Endothelial cell of umbilical vein (primary cell): Measurements from ENCODE around the gene OSBPL10. TPM values are rescaled to one million over a fixed set of nuclear protein-coding genes. Genes with fewer than 3 reads are reported as not detected.
A peak's percentile ranks its signal among the peaks of the same experiment; 100 is the strongest.

Experiments
- BruUV-seq: library from RNA; stranded (reverse); fragments of 400-500 nt; replicated peaks from 2 replicates; lab custom pipeline; 2021; lab: Mats Ljungman, UMichigan
- CTCF ChIA-PET: fragments of 300-600, 350-600 bp; sonication (Branson Sonifier 250); formaldehyde crosslinking; loops from one replicate; lab custom pipeline; 2021; ENCODE audit warnings: antibody characterized with exemption, inconsistent platforms; lab: Charles Lee
- POLR2A ChIA-PET: fragments of 300-600, 350-600 bp; sonication (Branson Sonifier 250); formaldehyde crosslinking; loops from one replicate; lab custom pipeline; 2021; ENCODE audit warnings: antibody characterized with exemption, inconsistent platforms; lab: Charles Lee
- DNase-seq: peaks from one replicate; pipeline ENCODE4 v3.0.0-alpha.2; 2011; ENCODE audit warnings: low read depth, low spot score
- FAIRE-seq: peaks from 2 replicates; lab custom pipeline; 2011; peaks lifted over from hg19 to GRCh38; lab: Jason Lieb, UNC
- H2AFZ ChIP-seq: 2 replicates; pipeline ENCODE4 v1.6.0; 2012; ENCODE audit warnings: low read depth, low read length, control low read depth, inconsistent platforms
- H3K27ac ChIP-seq: 2 replicates; pipeline ENCODE4 v1.5.1; 2011; ENCODE audit warnings: low read depth, mild to moderate bottlenecking, control low read depth, low read length, moderate library complexity; ENCODE audit not compliant: insufficient read depth
- H3K27me3 ChIP-seq, 2 experiments: 2 replicates each; pipeline versions ENCODE4 v1.6.0 to v1.6.1; 2011; ENCODE audit warnings: low read length in 2 of 2, mixed read lengths in 1 of 2; ENCODE audit not compliant: control insufficient read depth in 2 of 2, insufficient read depth in 2 of 2
- H3K36me3 ChIP-seq, 2 experiments: 2 replicates in 1 of 2; 3 replicates in 1 of 2; pipeline ENCODE4 v1.5.1; 2011; ENCODE audit warnings: low read length in 2 of 2, mild to moderate bottlenecking in 1 of 2, moderate library complexity in 1 of 2; ENCODE audit not compliant: control insufficient read depth in 2 of 2, insufficient read depth in 2 of 2; ENCODE audit errors: extremely low read depth in 1 of 2
- H3K4me1 ChIP-seq: 3 replicates; pipeline ENCODE4 v1.5.1; 2011; ENCODE audit warnings: mild to moderate bottlenecking, low read length; ENCODE audit not compliant: control insufficient read depth, insufficient read depth; ENCODE audit errors: extremely low read depth
- H3K4me2 ChIP-seq: 2 replicates; pipeline ENCODE4 v1.6.1; 2011; ENCODE audit warnings: low read length, control low read depth, mixed read lengths; ENCODE audit not compliant: insufficient read depth
- H3K4me3 ChIP-seq, 3 experiments: fragments of 200-600 bp in 1 of 3; sonication (generic), shearing (Covaris generic) in 1 of 3; replicated peaks in 1 of 3; 2 replicates each; pipeline ENCODE4 v1.5.1; 2011 to 2016; ENCODE audit warnings: control low read depth in 3 of 3, low read length in 3 of 3, mild to moderate bottlenecking in 2 of 3, inconsistent platforms in 1 of 3, low read depth in 1 of 3, moderate library complexity in 1 of 3; ENCODE audit not compliant: insufficient read depth in 1 of 3
- H3K79me2 ChIP-seq: 2 replicates; pipeline ENCODE4 v1.6.0; 2012; ENCODE audit warnings: low read length, inconsistent platforms; ENCODE audit not compliant: control insufficient read depth, insufficient read depth
- H3K9ac ChIP-seq: replicated peaks from 2 replicates; pipeline ENCODE3; 2011; ENCODE audit warnings: low read length, control low read depth; ENCODE audit not compliant: insufficient read depth; ENCODE audit errors: extremely low read depth
- H3K9me1 ChIP-seq: replicated peaks from 3 replicates; pipeline ENCODE4 v1.6.0; 2011; ENCODE audit warnings: mild to moderate bottlenecking, low read length; ENCODE audit not compliant: control insufficient read depth, insufficient read depth; ENCODE audit errors: extremely low read depth
- H3K9me3 ChIP-seq: replicated peaks from 2 replicates; pipeline ENCODE4 v1.5.1; 2012; ENCODE audit warnings: low read length, inconsistent platforms; ENCODE audit not compliant: control insufficient read depth, insufficient read depth
- H4K20me1 ChIP-seq: replicated peaks from 2 replicates; pipeline ENCODE3; 2011; ENCODE audit warnings: mild to moderate bottlenecking, low read length; ENCODE audit not compliant: control insufficient read depth, insufficient read depth; ENCODE audit errors: extremely low read depth
- FOS ChIP-seq: IDR thresholded peaks from 2 replicates; pipeline ENCODE4 v1.6.1; 2011; ENCODE audit warnings: mild to moderate bottlenecking, low read length, moderate library complexity, borderline replicate concordance; ENCODE audit not compliant: insufficient read depth
- JUN ChIP-seq: IDR thresholded peaks from 2 replicates; pipeline ENCODE4 v1.6.1; 2011; ENCODE audit warnings: borderline replicate concordance, low read depth; ENCODE audit not compliant: insufficient read length, insufficient read depth
- POLR2A ChIP-seq: IDR thresholded peaks from 2 replicates; pipeline ENCODE4 v1.6.1; 2012; ENCODE audit warnings: low read depth, mild to moderate bottlenecking, control low read depth, low read length
- dilution Hi-C: fragments of 300-500 bp; cut with MboI; formaldehyde crosslinking; loops from one replicate; pipeline ENCODE4 v1.15.0; 2019; ENCODE audit warnings: low sequenced_read_pairs; ENCODE audit not compliant: extremely low pct_ligation_motif_present
- intact Hi-C: fragments of 100-400 bp; cut with micrococcal nuclease; formaldehyde crosslinking; loops from one replicate; pipeline ENCODE4 v1.10.0; 2022
- polyA plus RNA-seq, 4 experiments: library from polyadenylated mRNA; depleted of rRNA in 3 of 4; stranded (reverse) in 3 of 4; unstranded in 1 of 4; fragments of >200 nt; gene quantifications; 2 replicates each; pipeline versions ENCODE4 v1.2.1 to v1.2.3, GENCODE V29; 2011 to 2012; ENCODE audit warnings: missing spikeins in 1 of 4
- total RNA-seq: library from RNA; stranded (reverse); gene quantifications from 2 replicates; pipeline ENCODE4 v1.2.3, GENCODE V29; 2021

Gene OSBPL10
- total and polyA plus RNA-seq, 2 donors (not counting 3 experiments of a cell fraction or from before 2014, with no cell fraction given), result 10.8 to 47.6 TPM

GRCh38 chr3:31960793-31961431 is 20.1 kb downstream of the OSBPL10 start:
- DNase-seq (no peak), FAIRE-seq (no peak)
- no peak overlapping the region for H3K9ac ChIP-seq
- no peak overlapping the region for H3K27ac ChIP-seq
- dilution Hi-C loops, result no loop called here
- H3K79me2 ChIP-seq, result peaks cover 39% of the 10 kb centered on the region
- peaks cover under 1% of the 10 kb centered on the region for H3K9me3 ChIP-seq
- no peaks in the 10 kb centered on the region for H4K20me1 ChIP-seq
- intact Hi-C loops, result loop anchor here (5.0 kb wide), 2 partner anchors 99 to 429 kb away; partner anchors contain the start of gene STT3B
- no peaks in the 10 kb centered on the region for H3K27me3 ChIP-seq
- ChIA-PET CTCF (interaction anchor here (1.1 to 1.3 kb wide), 2 partner anchors 10 to 14 kb away, joined by 4 to 6 read pairs; no protein-coding TSS in a partner anchor), POLR2A (no interaction called here)
- H3K36me3 ChIP-seq, result no peaks in the 10 kb centered on the region
- no peaks in the 10 kb centered on the region for H3K9me1 ChIP-seq
- no peak overlapping the region for H2AFZ ChIP-seq
- H3K4me1 ChIP-seq, result peaks cover 24% of the 10 kb centered on the region
- H3K4me3 ChIP-seq, result no peak overlapping the region
- peak overlapping the region; percentile 8 for H3K4me2 ChIP-seq
- no TSS peak for BruUV-seq
- TF ChIP-seq POLR2A, result no peak
- TF ChIP-seq FOS, result peak; percentile 25

- dilution Hi-C loops, result no loop called here
- H3K27me3 ChIP-seq, result no peaks in the 10 kb centered on the region
- no peak overlapping the region for H3K4me2 ChIP-seq
- BruUV-seq, result no TSS peak
- H3K9me1 ChIP-seq, result no peaks in the 10 kb centered on the region
- no peaks in the 10 kb centered on the region for H3K36me3 ChIP-seq
- no peak overlapping the region for H3K9ac ChIP-seq
- H3K27ac ChIP-seq, result no peak overlapping the region
- H3K79me2 ChIP-seq, result peaks cover 43% of the 10 kb centered on the region
- ChIA-PET POLR2A (no interaction called here), CTCF (interaction anchor here (0.8 to 1.1 kb wide), 2 partner anchors 11 to 13 kb away, joined by 3 to 4 read pairs; no protein-coding TSS in a partner anchor)
- peaks cover 24% of the 10 kb centered on the region for H3K4me1 ChIP-seq
- H3K4me3 ChIP-seq, result no peak overlapping the region
- no peak overlapping the region for H2AFZ ChIP-seq
- TF ChIP-seq JUN, result no peak
- FAIRE-seq (no peak), DNase-seq (no peak)
- peaks cover 4% of the 10 kb centered on the region for H3K9me3 ChIP-seq
- no peaks in the 10 kb centered on the region for H4K20me1 ChIP-seq
- intact Hi-C loops, result loop anchor here (5.0 kb wide), 2 partner anchors 98 to 428 kb away; partner anchors contain the start of gene STT3B
Observed at GRCh38 chr3:31959951-31960792, 20.9 kb downstream of the OSBPL10 start.
